Uterus (tissue), 4 donors: ENCODE results near the gene CPLANE1. TPM values are rescaled to one million over a fixed set of nuclear protein-coding genes. Genes with fewer than 3 reads are reported as not detected.

Source experiments
- DNase-seq, 2 donors: peaks; one replicate each; pipeline ENCODE4 v3.0.0-alpha.2; 2019 to 2020
- H3K27ac ChIP-seq, 2 donors: fragments of 200-600 bp; sonication (generic); 1 replicate in 1 of 2; 2 replicates in 1 of 2; pipeline ENCODE4 v1.5.1; 2016 to 2018
- H3K27me3 ChIP-seq, 2 donors: fragments of 200-600 bp; sonication (generic); one replicate each; pipeline ENCODE4 v1.5.1; 2018 to 2019; ENCODE audit warnings: control low read depth in 1 of 2
- H3K36me3 ChIP-seq, 2 donors: fragments of 200-600 bp; sonication (generic); one replicate each; pipeline ENCODE4 v1.5.1; 2019; ENCODE audit warnings: control low read depth in 1 of 2
- H3K4me1 ChIP-seq, 2 donors: fragments of 200-600 bp; sonication (generic); one replicate each; pipeline ENCODE4 v1.5.1; 2018 to 2019; ENCODE audit warnings: control low read depth in 1 of 2
- H3K4me3 ChIP-seq, 2 donors: fragments of 200-600 bp; sonication (generic); 1 replicate in 1 of 2; 2 replicates in 1 of 2; pipeline ENCODE4 v1.5.1; 2018 to 2019; ENCODE audit warnings: mild to moderate bottlenecking in 1 of 2
- H3K9me3 ChIP-seq, 2 donors: fragments of 200-600 bp; sonication (generic); one replicate each; pipeline ENCODE4 v1.5.1; 2019; ENCODE audit warnings: control low read depth in 1 of 2
- POLR2A ChIP-seq, 2 donors: fragments of 450-650 bp; IDR thresholded peaks; one replicate each; pipeline ENCODE4 v1.6.1; 2016; ENCODE audit warnings: antibody characterized with exemption in 2 of 2, mild to moderate bottlenecking in 1 of 2, moderate library complexity in 1 of 2
- intact Hi-C: fragments of 100-400 bp; cut with DNase I; formaldehyde crosslinking; loops from one replicate; pipeline ENCODE4 v1.15.1; 2023; ENCODE audit warnings: low total_unique reads
- total RNA-seq, 4 donors: library from RNA; depleted of rRNA in 3 of 4; stranded (reverse); fragments of >200 nt in 3 of 4; gene quantifications; one replicate each; pipeline versions ENCODE4 v1.1.0 to v1.2.4, GENCODE V29; 2014 to 2023
- TF ChIP-seq, protein P1 (sequence below), 4 experiments: fragments of 200-600 bp in 2 of 4; fragments of 450-650 bp in 2 of 4; sonication (generic) in 2 of 4; IDR thresholded peaks; one replicate each; pipeline ENCODE4 v1.5.1; 2016 to 2019; ENCODE audit warnings: antibody characterized with exemption in 4 of 4, mild to moderate bottlenecking in 2 of 4, moderate library complexity in 1 of 4
- donor health status: DM: yes; HTN: yes; CAD: no.

CPLANE1 gene
- total RNA-seq, 4 donors from 2014 or later = 22.4 to 68.2 (median 35.9) TPM

DNA sequence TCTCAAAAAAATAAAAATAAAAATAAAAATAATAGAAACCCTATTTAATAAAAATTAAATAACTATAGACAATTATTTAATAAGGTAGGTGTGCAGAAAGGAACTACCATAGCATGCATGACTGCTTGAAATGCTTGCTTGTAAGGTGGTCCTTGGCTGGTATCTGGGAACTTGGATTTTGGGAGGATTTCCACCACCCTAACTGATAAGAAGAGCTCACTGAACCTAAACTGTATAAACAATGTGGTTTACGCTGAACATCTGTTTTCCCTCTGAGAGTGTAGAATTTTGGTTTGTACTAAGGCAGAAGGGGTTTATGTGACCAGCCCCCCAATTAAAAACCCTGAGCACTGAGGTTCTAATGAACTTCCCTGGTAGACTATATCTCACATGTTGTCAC, 31.2 kb downstream of the CPLANE1 start:
- no peaks in the 10 kb centered on the region for H3K36me3 ChIP-seq
- no peak for TF ChIP-seq POLR2A (IDR thresholded peaks at IDR 0.05)
- TF ChIP-seq, protein P1, sequence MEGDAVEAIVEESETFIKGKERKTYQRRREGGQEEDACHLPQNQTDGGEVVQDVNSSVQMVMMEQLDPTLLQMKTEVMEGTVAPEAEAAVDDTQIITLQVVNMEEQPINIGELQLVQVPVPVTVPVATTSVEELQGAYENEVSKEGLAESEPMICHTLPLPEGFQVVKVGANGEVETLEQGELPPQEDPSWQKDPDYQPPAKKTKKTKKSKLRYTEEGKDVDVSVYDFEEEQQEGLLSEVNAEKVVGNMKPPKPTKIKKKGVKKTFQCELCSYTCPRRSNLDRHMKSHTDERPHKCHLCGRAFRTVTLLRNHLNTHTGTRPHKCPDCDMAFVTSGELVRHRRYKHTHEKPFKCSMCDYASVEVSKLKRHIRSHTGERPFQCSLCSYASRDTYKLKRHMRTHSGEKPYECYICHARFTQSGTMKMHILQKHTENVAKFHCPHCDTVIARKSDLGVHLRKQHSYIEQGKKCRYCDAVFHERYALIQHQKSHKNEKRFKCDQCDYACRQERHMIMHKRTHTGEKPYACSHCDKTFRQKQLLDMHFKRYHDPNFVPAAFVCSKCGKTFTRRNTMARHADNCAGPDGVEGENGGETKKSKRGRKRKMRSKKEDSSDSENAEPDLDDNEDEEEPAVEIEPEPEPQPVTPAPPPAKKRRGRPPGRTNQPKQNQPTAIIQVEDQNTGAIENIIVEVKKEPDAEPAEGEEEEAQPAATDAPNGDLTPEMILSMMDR (IDR thresholded peaks at IDR 0.05) = no peak

DNA sequence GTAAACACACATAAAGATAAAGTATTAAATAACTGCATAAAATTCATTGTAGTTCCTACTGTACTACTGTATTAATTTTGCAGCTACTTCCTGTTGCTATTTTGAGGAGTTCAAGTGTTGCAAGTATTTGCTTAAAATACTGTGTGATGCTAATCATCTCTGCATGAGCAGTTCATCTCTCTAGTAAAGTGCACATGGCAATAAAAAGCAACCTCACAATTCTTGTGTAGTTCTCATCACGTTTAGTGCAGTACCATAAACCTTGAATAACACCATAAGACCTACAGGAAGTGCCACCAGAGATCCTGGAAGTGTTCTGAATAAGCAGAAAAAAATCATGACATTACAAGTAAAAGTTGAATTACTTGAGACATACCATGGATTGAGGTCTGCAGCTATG, 34.6 kb downstream of the CPLANE1 start:
- no peak overlapping the region for H3K4me3 ChIP-seq
- no peaks in the 10 kb centered on the region for H3K27me3 ChIP-seq
- H3K9me3 ChIP-seq = no peaks in the 10 kb centered on the region
- no peak for DNase-seq
- no peak for TF ChIP-seq POLR2A (IDR thresholded peaks at IDR 0.05)
- TF ChIP-seq, protein P1 (IDR thresholded peaks at IDR 0.05) = no peak
- no peaks in the 10 kb centered on the region for H3K4me1 ChIP-seq
- H3K36me3 ChIP-seq = no peaks in the 10 kb centered on the region
- H3K27ac ChIP-seq = no peak overlapping the region
- intact Hi-C loops = no loop called here

More for the DNA sequence above, 31.2 kb downstream of the CPLANE1 start:
- no peak overlapping the region for H3K27ac ChIP-seq
- H3K27me3 ChIP-seq = no peaks in the 10 kb centered on the region
- no peak overlapping the region for H3K4me3 ChIP-seq
- no peaks in the 10 kb centered on the region for H3K9me3 ChIP-seq
- no peak for DNase-seq
- no peaks in the 10 kb centered on the region for H3K4me1 ChIP-seq
- intact Hi-C loops = no loop called here

DNA sequence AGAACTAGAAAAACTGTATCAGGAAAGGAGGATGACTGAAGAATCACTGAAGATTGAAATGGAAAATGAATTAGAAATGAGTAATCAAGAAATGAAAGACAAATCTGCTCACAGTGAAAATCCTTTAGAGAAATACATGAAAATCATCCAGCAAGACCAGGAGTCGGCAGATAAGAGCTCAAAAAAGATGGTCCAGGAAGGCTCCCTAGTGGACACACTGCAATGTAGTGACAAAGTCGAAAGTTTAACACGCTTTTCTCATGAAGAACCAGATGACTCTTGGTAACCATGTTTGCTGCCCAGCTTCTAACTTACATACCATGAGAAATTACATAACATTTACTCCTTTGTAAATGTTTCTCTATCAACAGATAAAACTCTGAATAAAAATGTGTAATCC, 37.1 kb downstream of the CPLANE1 start:
- intact Hi-C loops = no loop called here
- Histone ChIP-seq H3K4me3 (no peak overlapping the region), H3K36me3 (no peaks in the 10 kb centered on the region)

DNA sequence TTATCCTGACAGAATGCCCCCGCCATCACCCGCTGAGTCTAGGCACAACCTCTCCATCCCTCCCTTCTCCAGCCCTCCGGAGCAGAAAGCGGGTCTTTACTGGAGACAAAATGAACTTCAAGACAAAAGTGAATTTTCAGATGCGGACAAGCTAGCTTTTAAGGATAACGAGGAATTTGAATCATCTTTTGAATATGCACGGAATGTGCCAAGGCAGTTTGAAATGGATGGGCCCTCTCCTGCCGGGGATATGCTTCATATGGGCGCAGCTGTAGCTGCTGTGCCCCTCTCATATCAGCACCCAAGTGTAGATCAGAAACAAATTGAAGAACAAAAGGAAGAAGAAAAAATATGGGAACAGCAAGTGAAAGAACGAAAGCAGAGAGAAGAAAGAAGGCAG, 37.5 kb downstream of the CPLANE1 start:
- H3K9me3 ChIP-seq = no peaks in the 10 kb centered on the region
- H3K4me1 ChIP-seq = no peaks in the 10 kb centered on the region
- no peak overlapping the region for H3K27ac ChIP-seq
- H3K4me3 ChIP-seq = no peak overlapping the region
- TF ChIP-seq POLR2A (IDR thresholded peaks at IDR 0.05) = no peak
- TF ChIP-seq, protein P1 (IDR thresholded peaks at IDR 0.05) = no peak
- H3K36me3 ChIP-seq = no peaks in the 10 kb centered on the region
- intact Hi-C loops = no loop called here
- H3K27me3 ChIP-seq = no peaks in the 10 kb centered on the region
- DNase-seq = no peak

More for the DNA sequence above, 37.1 kb downstream of the CPLANE1 start:
- TF ChIP-seq POLR2A (IDR thresholded peaks at IDR 0.05) = no peak
- TF ChIP-seq, protein P1 (IDR thresholded peaks at IDR 0.05) = no peak
- no peak for DNase-seq
- Histone ChIP-seq H3K4me1 (no peaks in the 10 kb centered on the region), H3K27ac (no peak overlapping the region), H3K9me3 (no peaks in the 10 kb centered on the region), H3K27me3 (no peaks in the 10 kb centered on the region)

DNA sequence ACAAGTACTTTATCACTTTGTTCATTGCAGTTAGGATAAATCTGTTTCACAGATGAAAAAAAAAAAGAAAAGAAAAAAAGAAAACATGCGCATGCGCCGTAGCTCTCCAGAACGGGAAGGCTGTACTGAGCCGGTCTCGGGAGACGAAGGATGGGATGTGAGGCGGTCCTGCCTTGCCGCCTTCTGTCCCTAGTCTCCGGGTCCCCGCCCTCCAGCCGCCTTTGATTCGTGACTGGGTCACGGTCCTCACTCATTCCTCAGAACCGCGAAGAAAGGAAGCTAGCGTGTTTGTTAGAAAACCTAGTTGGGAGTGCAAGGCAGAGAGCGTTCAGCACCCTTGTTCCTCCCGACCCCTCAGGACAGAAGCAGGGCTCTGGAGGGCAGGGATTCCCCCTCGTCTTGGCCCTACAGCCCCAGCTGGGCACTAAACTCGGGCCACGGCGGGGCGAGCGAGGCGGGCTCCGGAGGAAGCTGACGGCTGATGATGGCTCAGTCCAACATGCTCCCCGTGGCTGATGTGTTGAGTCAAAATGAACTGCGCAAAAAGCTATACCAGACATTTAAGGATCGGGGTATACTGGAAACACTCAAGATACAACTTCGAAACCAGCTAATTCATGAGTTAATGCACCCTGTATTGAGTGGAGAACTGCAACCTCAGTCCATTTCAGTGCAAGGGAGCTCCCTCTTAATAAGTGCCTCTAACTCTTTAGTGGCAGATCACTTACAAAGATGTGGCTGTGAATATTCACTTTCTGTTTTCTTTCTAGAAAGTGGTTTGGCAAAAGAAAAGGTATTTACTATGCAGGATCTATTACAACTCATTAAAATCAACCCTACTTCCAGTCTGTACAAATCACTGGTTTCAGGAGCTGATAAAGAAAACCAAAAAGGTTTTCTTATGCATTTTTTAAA, 40.0 kb downstream of the CPLANE1 start:
- intact Hi-C loops = no loop called here
- Histone ChIP-seq H3K4me3 (peak overlapping the region in 1 of 2 donors; percentile 29), H3K36me3 (no peaks in the 10 kb centered on the region), H3K4me1 (no peaks in the 10 kb centered on the region), H3K27ac (no peak overlapping the region), H3K27me3 (no peaks in the 10 kb centered on the region), H3K9me3 (no peaks in the 10 kb centered on the region)
- TF ChIP-seq, protein P1 (IDR thresholded peaks at IDR 0.05) = no peak
- no peak for TF ChIP-seq POLR2A (IDR thresholded peaks at IDR 0.05)
- DNase-seq = peak; percentile 18 to 25
